OCI-LY7 (cell line): ENCODE measurements around the gene LY6G6C. TPM values are rescaled to one million over a fixed set of nuclear protein-coding genes. Genes with fewer than 3 reads are reported as not detected.

Experiments
- BruUV-seq: library from RNA; stranded (reverse); fragments of 400-500 nt; replicated peaks from 2 replicates; lab custom pipeline; 2021; lab: Mats Ljungman, UMichigan
- CTCF ChIA-PET: fragments of 300-600 bp; sonication (Branson Sonifier 250); formaldehyde crosslinking; loops from one replicate; lab custom pipeline; 2022; ENCODE audit warnings: antibody characterized with exemption; ENCODE audit not compliant: unreplicated experiment; lab: Charles Lee
- POLR2A ChIA-PET: fragments of 300-600 bp; sonication (Branson Sonifier 250); formaldehyde crosslinking; loops from one replicate; lab custom pipeline; 2022; ENCODE audit warnings: antibody characterized with exemption; lab: Charles Lee
- DNase-seq: peaks from one replicate; pipeline ENCODE4 v3.0.0-alpha.2; 2015; ENCODE audit warnings: low spot score
- H2AFZ ChIP-seq: fragments of 200-600 bp; sonication (generic), shearing (Covaris generic); 2 replicates; pipeline ENCODE4 v1.6.1; 2014; ENCODE audit warnings: mild to moderate bottlenecking, antibody characterized with exemption, low read length, moderate library complexity
- H3K27ac ChIP-seq: fragments of 200-600 bp; sonication (generic); 2 replicates; pipeline ENCODE4 v1.5.1; 2014; ENCODE audit warnings: mixed run types, low read depth, mild to moderate bottlenecking, moderate library complexity, low read length, inconsistent platforms; ENCODE audit not compliant: poor library complexity, severe bottlenecking
- H3K36me3 ChIP-seq: fragments of 200-600 bp; sonication (generic); 2 replicates; pipeline ENCODE4 v1.6.1; 2014; ENCODE audit warnings: mild to moderate bottlenecking, antibody characterized with exemption, low read length, moderate library complexity, mixed read lengths; ENCODE audit not compliant: insufficient read depth
- H3K4me1 ChIP-seq: fragments of 200-600 bp; sonication (generic); 2 replicates; pipeline ENCODE4 v1.5.1; 2014; ENCODE audit warnings: mild to moderate bottlenecking, low read length; ENCODE audit not compliant: insufficient read depth, poor library complexity, severe bottlenecking
- H3K4me2 ChIP-seq: fragments of 200-600 bp; sonication (generic); 2 replicates; pipeline ENCODE4 v1.6.1; 2014; ENCODE audit warnings: mild to moderate bottlenecking, low read length
- H3K4me3 ChIP-seq: fragments of 200-600 bp; sonication (generic); 2 replicates; pipeline ENCODE4 v1.5.1; 2014; ENCODE audit warnings: mild to moderate bottlenecking, low read depth, low read length; ENCODE audit not compliant: poor library complexity, severe bottlenecking
- H3K79me2 ChIP-seq: fragments of 200-600 bp; sonication (generic); 2 replicates; pipeline ENCODE4 v1.6.1; 2016; ENCODE audit warnings: low read depth, mild to moderate bottlenecking, low read length, moderate library complexity, mixed read lengths; ENCODE audit not compliant: insufficient read depth
- H3K9me2 ChIP-seq: fragments of 200-600 bp; sonication (generic); 2 replicates; pipeline ENCODE4 v1.6.1; 2016; ENCODE audit warnings: mild to moderate bottlenecking, low read length, mixed read lengths; ENCODE audit not compliant: insufficient read depth
- H3K9me3 ChIP-seq: fragments of 200-600 bp; sonication (generic); 2 replicates; pipeline ENCODE4 v1.6.1; 2014; ENCODE audit warnings: mild to moderate bottlenecking, mixed run types, low read length, mixed read lengths
- H4K20me1 ChIP-seq: fragments of 200-600 bp; sonication (generic); 2 replicates; pipeline ENCODE4 v1.6.1; 2014; ENCODE audit warnings: mild to moderate bottlenecking, antibody characterized with exemption, low read length, moderate library complexity, mixed read lengths; ENCODE audit not compliant: insufficient read depth
- CTCF ChIP-seq: fragments of 200-600 bp; sonication (generic); conservative IDR thresholded peaks from 2 replicates; pipeline ENCODE4 v1.5.1; 2014; ENCODE audit warnings: mild to moderate bottlenecking, antibody characterized with exemption, low read length, moderate library complexity, mixed read lengths
- EZH2phosphoT487 ChIP-seq: fragments of 200-600 bp; sonication (generic); IDR thresholded peaks from 2 replicates; pipeline ENCODE4 v1.6.1; 2018; ENCODE audit warnings: low read depth, borderline replicate concordance, mild to moderate bottlenecking, mixed run types, antibody characterized with exemption, low read length, moderate library complexity, mixed read lengths
- intact Hi-C: fragments of 100-400 bp; cut with micrococcal nuclease; formaldehyde crosslinking; loops from one replicate; pipeline ENCODE4 v1.10.0; 2022; ENCODE audit not compliant: unreplicated experiment
- total RNA-seq, 2 experiments: library from RNA; depleted of rRNA in 1 of 2; stranded (reverse); fragments of >200 nt in 1 of 2; shearing (Covaris generic) in 1 of 2; gene quantifications; 2 replicates each; pipeline ENCODE4 v1.2.3, GENCODE V29; 2014 to 2022

The LY6G6C gene
- total RNA-seq, 2 experiments from 2014 or later, result not detected

GRCh38 chr6:31723245-31723979, 1.9 kb upstream of the LY6G6C start, which contains the start of gene MPIG6B:
TSS of gene MPIG6B (plus strand) at chr6:31723373. CDS start at chr6:31723384, 11 bp downstream.
- Histone ChIP-seq H3K9me3 (no peaks in the 10 kb centered on the region), H3K9me2 (no peaks in the 10 kb centered on the region), H3K79me2 (no peaks in the 10 kb centered on the region), H2AFZ (no peak within 1 kb of the TSS), H3K4me3 (no peak within 1 kb of the TSS), H3K27ac (no peak within 1 kb of the TSS), H3K4me2 (no peak within 1 kb of the TSS), H4K20me1 (no peaks in the 10 kb centered on the region), H3K4me1 (peaks cover 20% of the 10 kb centered on the region), H3K36me3 (peaks cover 20% of the 10 kb centered on the region; the same call in 1 of the 2 replicates)
- DNase-seq, result no peak
- intact Hi-C loops, result no loop called here
- POLR2A ChIA-PET, result interaction anchor here (0.6 kb wide), 1 partner anchor 110 kb away, joined by 3 read pairs; no protein-coding TSS in a partner anchor
- CTCF ChIA-PET, result no interaction called here
- TF ChIP-seq EZH2phosphoT487, result no peak
- no peak for TF ChIP-seq CTCF
- BruUV-seq, result no TSS peak

GRCh38 chr6:31722173-31722572, 627 bp upstream of the LY6G6C start:
- H2AFZ ChIP-seq, result no peak overlapping the region
- H3K27ac ChIP-seq, result no peak overlapping the region
- no peak overlapping the region for H3K4me3 ChIP-seq
- no peaks in the 10 kb centered on the region for H4K20me1 ChIP-seq
- H3K9me3 ChIP-seq, result no peaks in the 10 kb centered on the region
- intact Hi-C loops, result no loop called here
- DNase-seq, result no peak
- H3K9me2 ChIP-seq, result no peaks in the 10 kb centered on the region
- CTCF ChIA-PET, result no interaction called here
- no peak overlapping the region for H3K4me2 ChIP-seq
- H3K36me3 ChIP-seq, result peaks cover 14% of the 10 kb centered on the region; the same call in 1 of the 2 replicates
- POLR2A ChIA-PET, result interaction anchor here (0.6 kb wide), 1 partner anchor 964 kb away, joined by 4 read pairs; no protein-coding TSS in a partner anchor
- peaks cover 8% of the 10 kb centered on the region for H3K4me1 ChIP-seq
- BruUV-seq, result no TSS peak
- no peak for TF ChIP-seq EZH2phosphoT487
- TF ChIP-seq CTCF, result no peak
- no peaks in the 10 kb centered on the region for H3K79me2 ChIP-seq

- Histone ChIP-seq H3K9me2 (no peaks in the 10 kb centered on the region), H3K79me2 (no peaks in the 10 kb centered on the region), H3K4me1 (no peaks in the 10 kb centered on the region), H3K4me3 (no peak overlapping the region), H2AFZ (no peak overlapping the region), H3K4me2 (no peak overlapping the region), H4K20me1 (no peaks in the 10 kb centered on the region), H3K36me3 (no peaks in the 10 kb centered on the region), H3K27ac (no peak overlapping the region), H3K9me3 (no peaks in the 10 kb centered on the region)
- POLR2A ChIA-PET, result interaction anchor here (0.6 kb wide), 1 partner anchor 35 kb away, joined by 3 read pairs; no protein-coding TSS in a partner anchor
- CTCF ChIA-PET, result no interaction called here
- no TSS peak for BruUV-seq
- no peak for DNase-seq
- intact Hi-C loops, result no loop called here
- TF ChIP-seq EZH2phosphoT487, result no peak
- TF ChIP-seq CTCF, result no peak
Measured at GRCh38 chr6:31720196-31720770, 1.3 kb downstream of the LY6G6C start.
